ENCODE data around the gene GOLPH3L. TPM values are rescaled to one million over a fixed set of nuclear protein-coding genes. Genes with fewer than 3 reads are reported as not detected.
A peak's percentile ranks its signal among the peaks of the same experiment; 100 is the strongest.

The GOLPH3L gene
- total and polyA plus RNA-seq, 10 of the 15 experiments (the other 5 are each of a cell fraction or from before 2014, with no cell fraction given), result 7.7 to 29.9 (median 19.2) TPM

DNA sequence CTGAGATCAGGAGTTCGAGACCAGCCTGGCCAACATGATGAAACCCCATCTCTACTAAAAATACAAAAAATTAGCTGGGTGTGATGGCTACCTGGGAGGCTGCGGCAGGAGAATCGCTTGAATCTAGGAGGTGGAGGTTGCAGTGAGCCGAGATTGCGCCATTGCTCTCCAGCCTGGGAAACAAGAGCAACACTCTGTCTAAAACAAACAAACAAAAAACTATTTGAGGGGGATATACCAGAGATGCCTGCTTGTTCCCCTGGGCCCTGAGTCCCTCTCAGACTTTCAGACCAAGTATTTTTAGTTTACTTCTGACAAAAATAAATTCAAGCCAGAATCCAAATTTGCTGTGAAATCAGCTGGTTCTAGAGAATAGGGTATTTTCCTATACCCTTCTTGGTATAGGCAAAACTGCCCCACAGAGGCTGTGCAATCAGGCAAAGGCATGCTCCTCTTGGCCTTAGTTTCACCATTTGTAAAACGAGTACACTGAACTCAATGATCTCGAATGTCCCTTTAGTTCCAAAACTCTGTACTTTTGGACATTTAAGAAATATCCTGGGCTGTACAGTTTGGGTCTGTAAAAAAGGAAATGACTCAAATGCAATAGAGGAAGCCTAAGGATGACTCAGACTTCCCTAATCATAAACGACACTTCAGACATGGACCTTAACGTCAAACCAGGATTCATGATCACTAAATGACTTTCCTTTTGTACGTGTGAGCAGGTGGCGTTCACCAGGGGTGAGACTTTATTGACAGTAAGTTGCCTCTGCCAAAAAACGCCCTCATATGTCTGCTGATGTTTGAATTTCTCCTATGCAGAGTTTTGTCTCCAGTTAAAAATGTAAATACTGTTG, 83.7 kb downstream of the GOLPH3L start (continued):
- TF ChIP-seq, protein P1, sequence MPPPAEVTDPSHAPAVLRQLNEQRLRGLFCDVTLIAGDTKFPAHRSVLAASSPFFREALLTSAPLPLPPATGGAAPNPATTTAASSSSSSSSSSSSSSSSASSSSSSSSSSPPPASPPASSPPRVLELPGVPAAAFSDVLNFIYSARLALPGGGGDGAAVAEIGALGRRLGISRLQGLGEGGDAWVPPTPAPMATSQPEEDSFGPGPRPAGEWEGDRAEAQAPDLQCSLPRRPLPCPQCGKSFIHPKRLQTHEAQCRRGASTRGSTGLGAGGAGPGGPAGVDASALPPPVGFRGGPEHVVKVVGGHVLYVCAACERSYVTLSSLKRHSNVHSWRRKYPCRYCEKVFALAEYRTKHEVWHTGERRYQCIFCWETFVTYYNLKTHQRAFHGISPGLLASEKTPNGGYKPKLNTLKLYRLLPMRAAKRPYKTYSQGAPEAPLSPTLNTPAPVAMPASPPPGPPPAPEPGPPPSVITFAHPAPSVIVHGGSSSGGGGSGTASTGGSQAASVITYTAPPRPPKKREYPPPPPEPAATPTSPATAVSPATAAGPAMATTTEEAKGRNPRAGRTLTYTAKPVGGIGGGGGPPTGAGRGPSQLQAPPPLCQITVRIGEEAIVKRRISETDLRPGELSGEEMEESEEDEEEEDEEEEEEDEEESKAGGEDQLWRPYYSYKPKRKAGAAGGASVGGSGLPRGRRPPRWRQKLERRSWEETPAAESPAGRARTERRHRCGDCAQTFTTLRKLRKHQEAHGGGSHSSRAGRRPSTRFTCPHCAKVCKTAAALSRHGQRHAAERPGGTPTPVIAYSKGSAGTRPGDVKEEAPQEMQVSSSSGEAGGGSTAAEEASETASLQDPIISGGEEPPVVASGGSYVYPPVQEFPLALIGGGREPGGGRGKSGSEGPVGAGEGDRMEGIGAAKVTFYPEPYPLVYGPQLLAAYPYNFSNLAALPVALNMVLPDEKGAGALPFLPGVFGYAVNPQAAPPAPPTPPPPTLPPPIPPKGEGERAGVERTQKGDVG (CRISPR knock-in tag; IDR thresholded peaks at IDR 0.05), result no peak
- TF ChIP-seq, protein P2, sequence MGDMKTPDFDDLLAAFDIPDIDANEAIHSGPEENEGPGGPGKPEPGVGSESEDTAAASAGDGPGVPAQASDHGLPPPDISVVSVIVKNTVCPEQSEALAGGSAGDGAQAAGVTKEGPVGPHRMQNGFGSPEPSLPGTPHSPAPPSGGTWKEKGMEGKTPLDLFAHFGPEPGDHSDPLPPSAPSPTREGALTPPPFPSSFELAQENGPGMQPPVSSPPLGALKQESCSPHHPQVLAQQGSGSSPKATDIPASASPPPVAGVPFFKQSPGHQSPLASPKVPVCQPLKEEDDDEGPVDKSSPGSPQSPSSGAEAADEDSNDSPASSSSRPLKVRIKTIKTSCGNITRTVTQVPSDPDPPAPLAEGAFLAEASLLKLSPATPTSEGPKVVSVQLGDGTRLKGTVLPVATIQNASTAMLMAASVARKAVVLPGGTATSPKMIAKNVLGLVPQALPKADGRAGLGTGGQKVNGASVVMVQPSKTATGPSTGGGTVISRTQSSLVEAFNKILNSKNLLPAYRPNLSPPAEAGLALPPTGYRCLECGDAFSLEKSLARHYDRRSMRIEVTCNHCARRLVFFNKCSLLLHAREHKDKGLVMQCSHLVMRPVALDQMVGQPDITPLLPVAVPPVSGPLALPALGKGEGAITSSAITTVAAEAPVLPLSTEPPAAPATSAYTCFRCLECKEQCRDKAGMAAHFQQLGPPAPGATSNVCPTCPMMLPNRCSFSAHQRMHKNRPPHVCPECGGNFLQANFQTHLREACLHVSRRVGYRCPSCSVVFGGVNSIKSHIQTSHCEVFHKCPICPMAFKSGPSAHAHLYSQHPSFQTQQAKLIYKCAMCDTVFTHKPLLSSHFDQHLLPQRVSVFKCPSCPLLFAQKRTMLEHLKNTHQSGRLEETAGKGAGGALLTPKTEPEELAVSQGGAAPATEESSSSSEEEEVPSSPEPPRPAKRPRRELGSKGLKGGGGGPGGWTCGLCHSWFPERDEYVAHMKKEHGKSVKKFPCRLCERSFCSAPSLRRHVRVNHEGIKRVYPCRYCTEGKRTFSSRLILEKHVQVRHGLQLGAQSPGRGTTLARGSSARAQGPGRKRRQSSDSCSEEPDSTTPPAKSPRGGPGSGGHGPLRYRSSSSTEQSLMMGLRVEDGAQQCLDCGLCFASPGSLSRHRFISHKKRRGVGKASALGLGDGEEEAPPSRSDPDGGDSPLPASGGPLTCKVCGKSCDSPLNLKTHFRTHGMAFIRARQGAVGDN (IDR thresholded peaks at IDR 0.05), result peak; percentile 68; the same call in 1 of the 2 replicates
- TF ChIP-seq, protein P3, sequence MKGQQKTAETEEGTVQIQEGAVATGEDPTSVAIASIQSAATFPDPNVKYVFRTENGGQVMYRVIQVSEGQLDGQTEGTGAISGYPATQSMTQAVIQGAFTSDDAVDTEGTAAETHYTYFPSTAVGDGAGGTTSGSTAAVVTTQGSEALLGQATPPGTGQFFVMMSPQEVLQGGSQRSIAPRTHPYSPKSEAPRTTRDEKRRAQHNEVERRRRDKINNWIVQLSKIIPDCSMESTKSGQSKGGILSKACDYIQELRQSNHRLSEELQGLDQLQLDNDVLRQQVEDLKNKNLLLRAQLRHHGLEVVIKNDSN (IDR thresholded peaks at IDR 0.05; ENCODE audit: borderline replicate concordance, extremely low read length, insufficient read depth, low read depth, low read length), result no peak
- TF ChIP-seq IRF4 (IDR thresholded peaks at IDR 0.05; ENCODE audit: low read depth, low read length), result peak; percentile 92
- TF ChIP-seq, protein P4, sequence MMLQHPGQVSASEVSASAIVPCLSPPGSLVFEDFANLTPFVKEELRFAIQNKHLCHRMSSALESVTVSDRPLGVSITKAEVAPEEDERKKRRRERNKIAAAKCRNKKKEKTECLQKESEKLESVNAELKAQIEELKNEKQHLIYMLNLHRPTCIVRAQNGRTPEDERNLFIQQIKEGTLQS (IDR thresholded peaks at IDR 0.05; ENCODE audit: borderline replicate concordance, extremely low read depth, low read depth, low read length), result no peak
- TF ChIP-seq EP300 (IDR thresholded peaks at IDR 0.05; ENCODE audit: borderline replicate concordance in 1 of 2, control insufficient read depth in 1 of 2, low read depth in 2 of 2, low read length in 2 of 2), result peak; percentile 85 to 98
- no peak for TF ChIP-seq CHD1 (IDR thresholded peaks at IDR 0.05; ENCODE audit: low read depth, low read length)
- no peak for TF ChIP-seq SIX5 (IDR thresholded peaks at IDR 0.05; ENCODE audit: low read depth, low read length, severe bottlenecking)
- TF ChIP-seq FOS (IDR thresholded peaks at IDR 0.05; ENCODE audit: borderline replicate concordance, extremely low read depth, insufficient read length), result no peak
- TF ChIP-seq ZNF217 (IDR thresholded peaks at IDR 0.05), result no peak
- peak; percentile 37; the same call in 1 of the 2 replicates for TF ChIP-seq CHD2 (IDR thresholded peaks at IDR 0.05; ENCODE audit: borderline replicate concordance, low read depth, low read length)
- TF ChIP-seq, protein P5, sequence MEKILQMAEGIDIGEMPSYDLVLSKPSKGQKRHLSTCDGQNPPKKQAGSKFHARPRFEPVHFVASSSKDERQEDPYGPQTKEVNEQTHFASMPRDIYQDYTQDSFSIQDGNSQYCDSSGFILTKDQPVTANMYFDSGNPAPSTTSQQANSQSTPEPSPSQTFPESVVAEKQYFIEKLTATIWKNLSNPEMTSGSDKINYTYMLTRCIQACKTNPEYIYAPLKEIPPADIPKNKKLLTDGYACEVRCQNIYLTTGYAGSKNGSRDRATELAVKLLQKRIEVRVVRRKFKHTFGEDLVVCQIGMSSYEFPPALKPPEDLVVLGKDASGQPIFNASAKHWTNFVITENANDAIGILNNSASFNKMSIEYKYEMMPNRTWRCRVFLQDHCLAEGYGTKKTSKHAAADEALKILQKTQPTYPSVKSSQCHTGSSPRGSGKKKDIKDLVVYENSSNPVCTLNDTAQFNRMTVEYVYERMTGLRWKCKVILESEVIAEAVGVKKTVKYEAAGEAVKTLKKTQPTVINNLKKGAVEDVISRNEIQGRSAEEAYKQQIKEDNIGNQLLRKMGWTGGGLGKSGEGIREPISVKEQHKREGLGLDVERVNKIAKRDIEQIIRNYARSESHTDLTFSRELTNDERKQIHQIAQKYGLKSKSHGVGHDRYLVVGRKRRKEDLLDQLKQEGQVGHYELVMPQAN (conservative IDR thresholded peaks at IDR 0.05), result no peak
- peak; percentile 94 for TF ChIP-seq TCF3 (IDR thresholded peaks at IDR 0.05; ENCODE audit: borderline replicate concordance, insufficient read depth, low read depth, low read length)
- peak; percentile 91 for TF ChIP-seq BCL11A (IDR thresholded peaks at IDR 0.05; ENCODE audit: low read depth, low read length)
- TF ChIP-seq BMI1 (IDR thresholded peaks at IDR 0.05; ENCODE audit: borderline replicate concordance), result peak; percentile 65; the same call in 1 of the 2 replicates
